Spleen (tissue), 7 donors: ENCODE data around the gene RHOBTB1.

Source experiments
- CTCF ChIP-seq, 11 experiments: fragments of 200-600 bp in 7 of 11; fragments of 450-650 bp in 4 of 11; sonication (generic) in 4 of 11; IDR thresholded peaks in 8 of 11; conservative IDR thresholded peaks in 3 of 11; 1 replicate in 7 of 11; 2 replicates in 4 of 11; pipeline versions ENCODE4 v1.4.0 to v1.8.0; 2016 to 2021; ENCODE audit warnings: antibody characterized with exemption in 11 of 11, inconsistent platforms in 4 of 11, mild to moderate bottlenecking in 1 of 11
- POLR2A ChIP-seq, 3 donors: fragments of 450-650 bp; IDR thresholded peaks; one replicate each; pipeline ENCODE4 v1.5.1; 2017; ENCODE audit warnings: antibody characterized with exemption in 3 of 3, mild to moderate bottlenecking in 1 of 3
- POLR2AphosphoS5 ChIP-seq, 3 donors: sonication (generic); formaldehyde crosslinking; IDR thresholded peaks; one replicate each; pipeline ENCODE4 v1.5.1; 2017; ENCODE audit warnings: antibody characterized with exemption in 3 of 3
- donor health status: DM: no; HTN: no; CAD: no; lungs with moderate emphysema.
- donor health status: DM: no; HTN: no; CAD: no.
- donor health status: DM: no; HTN: no; CAD: no.

- TF ChIP-seq CTCF (IDR thresholded peaks at IDR 0.05 in 8 of 11, conservative IDR thresholded peaks at IDR 0.05 in 3 of 11), result no peak
- TF ChIP-seq POLR2A (IDR thresholded peaks at IDR 0.05), result no peak
- TF ChIP-seq POLR2AphosphoS5 (IDR thresholded peaks at IDR 0.05), result no peak
Observed at GRCh38 chr10:60907236-60907635, 36.7 kb downstream of the RHOBTB1 start.
